LNCaP clone FGC (cell line): Measurements from ENCODE around the gene C1orf74.

ENCODE experiments used
- DNase-seq: peaks from one replicate; pipeline ENCODE4 v3.0.0-alpha.2; 2011; ENCODE audit warnings: low read depth
- H3K4me3 ChIP-seq: 2 replicates; pipeline ENCODE4 v1.5.1; 2011; ENCODE audit warnings: mild to moderate bottlenecking, low read depth, low read length, control low read depth
- CTCF ChIP-seq: IDR thresholded peaks from 2 replicates; pipeline ENCODE4 v1.5.1; 2012; ENCODE audit warnings: mild to moderate bottlenecking; ENCODE audit not compliant: control insufficient read depth, insufficient read depth; ENCODE audit errors: extremely low read depth

Gene C1orf74

GRCh38 chr1:209729436-209729835, 54.9 kb downstream of the C1orf74 start:
- TF ChIP-seq CTCF = no peak
- no peak for DNase-seq
- H3K4me3 ChIP-seq = no peak overlapping the region
